EH (cell line): Measurements from ENCODE around the gene TREML4.

Experiments
- DNase-seq: peaks from one replicate; pipeline ENCODE4 v3.0.0-alpha.2; 2015; ENCODE audit warnings: low read depth

Gene TREML4

GRCh38 chr6:41288030-41288753 lies 60.0 kb downstream of the TREML4 start:
- peak; percentile 9 for DNase-seq
